Stimulated activated CD8-positive, alpha-beta memory T cell treated with anti-CD3 and anti-CD28 coated beads, Interleukin-7, amount 100 ng/mL, for 48 hours (primary cell): ENCODE measurements around the gene RSRC1.
"Not testable (repeated sequence)": the region's sequence is repeated elsewhere in the genome, so short reads cannot be mapped to it uniquely, and the experiment has no call there.

Source experiments
- DNase-seq, 2 donors: peaks; one replicate each; pipeline ENCODE4 v3.0.0-alpha.2; 2020; ENCODE audit warnings: low read depth in 1 of 2; ENCODE audit errors: extremely low read depth in 1 of 2

RSRC1 gene

DNA sequence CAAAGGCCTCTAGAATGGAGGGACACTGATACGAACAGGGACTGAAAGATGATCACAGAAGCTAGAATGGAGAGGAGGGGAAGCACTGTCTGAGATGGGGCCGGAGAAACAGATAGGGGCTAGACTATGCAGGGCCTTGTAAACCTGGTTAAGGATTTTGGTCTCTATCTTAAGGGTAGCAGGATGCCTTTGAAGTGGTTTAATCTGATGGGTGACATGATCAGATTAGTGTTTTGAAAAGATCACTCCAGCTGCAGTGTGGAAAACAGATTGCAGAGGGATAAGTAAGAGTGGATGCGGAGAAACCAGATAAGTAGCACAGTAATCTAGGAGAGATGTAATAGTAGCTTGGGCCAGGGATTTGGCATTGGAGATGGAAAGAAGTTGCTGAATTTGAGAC is 108.1 kb downstream of the RSRC1 start:
- DNase-seq, result no peak

DNA sequence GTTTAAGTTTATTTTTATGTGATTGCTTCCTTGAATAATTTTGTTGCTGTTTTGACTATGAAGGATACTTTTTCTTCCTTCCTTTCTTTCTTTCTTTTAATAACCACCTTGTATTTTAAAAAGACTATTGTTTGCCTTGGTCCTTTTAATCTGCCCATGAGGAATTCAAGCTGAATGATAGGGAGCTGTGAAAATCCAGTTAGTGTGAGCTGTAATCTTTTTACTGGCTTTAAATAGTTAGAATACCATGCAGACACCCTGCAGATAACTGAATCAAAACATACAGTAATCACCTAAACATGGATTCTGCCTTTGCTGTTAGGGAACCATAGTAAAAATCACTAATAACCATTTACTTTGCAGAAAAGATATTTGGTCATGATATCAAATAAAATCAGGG is 110.7 kb downstream of the RSRC1 start:
- DNase-seq, result no peak

DNA sequence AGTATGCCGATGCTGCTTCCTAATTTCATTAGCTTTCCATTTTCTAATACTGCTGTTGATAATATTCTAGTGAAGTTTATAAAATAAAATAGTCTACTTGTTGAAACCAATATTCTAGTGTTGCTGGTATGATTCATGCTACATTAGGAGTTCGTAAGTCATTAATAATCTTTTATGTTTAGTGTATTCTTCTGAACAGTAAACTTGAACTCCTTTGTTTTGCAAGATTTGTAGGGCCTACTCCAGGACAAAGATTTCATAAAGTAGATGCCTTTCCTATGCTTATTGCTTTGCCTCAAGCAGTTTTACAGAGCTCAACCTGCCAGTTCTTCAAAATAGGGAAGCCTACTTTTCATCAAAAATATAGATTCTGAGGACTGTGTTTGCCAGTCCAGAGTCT is 111.5 kb downstream of the RSRC1 start:
- no peak for DNase-seq

DNA sequence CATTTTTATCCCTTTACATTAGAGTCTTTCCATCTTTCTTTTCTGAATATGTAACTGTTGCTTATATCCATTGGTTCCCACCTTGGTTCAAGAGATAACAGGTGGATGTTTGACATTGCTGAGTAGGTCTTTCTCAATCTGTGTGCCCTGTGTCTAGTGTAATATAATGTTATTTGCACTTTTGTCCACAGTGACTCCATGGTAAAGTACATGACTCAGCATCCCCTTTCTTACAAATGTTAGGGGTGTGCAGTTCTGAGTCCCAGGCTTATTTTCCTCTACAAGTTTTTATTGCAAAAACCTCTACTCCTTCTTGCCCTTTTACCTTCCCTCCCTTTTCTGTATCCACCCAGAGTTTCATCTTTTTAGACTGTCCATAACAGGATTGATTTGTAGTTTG is 116.5 kb downstream of the RSRC1 start:
- no peak for DNase-seq

DNA sequence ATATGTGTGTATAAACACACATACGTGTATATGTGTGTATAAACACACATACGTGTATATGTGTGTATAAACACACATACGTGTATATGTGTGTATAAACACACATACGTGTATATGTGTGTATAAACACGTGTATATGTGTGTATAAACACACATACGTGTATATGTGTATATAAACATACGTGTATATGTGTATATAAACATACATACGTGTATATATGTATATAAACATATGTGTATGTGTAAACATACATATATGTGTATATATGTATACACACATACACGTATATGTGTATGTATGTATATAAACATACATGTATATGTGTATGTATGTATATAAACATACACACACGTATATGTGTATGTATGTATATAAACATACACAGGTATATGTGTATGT is 119.1 kb downstream of the RSRC1 start:
- not testable (repeated sequence) for DNase-seq

DNA sequence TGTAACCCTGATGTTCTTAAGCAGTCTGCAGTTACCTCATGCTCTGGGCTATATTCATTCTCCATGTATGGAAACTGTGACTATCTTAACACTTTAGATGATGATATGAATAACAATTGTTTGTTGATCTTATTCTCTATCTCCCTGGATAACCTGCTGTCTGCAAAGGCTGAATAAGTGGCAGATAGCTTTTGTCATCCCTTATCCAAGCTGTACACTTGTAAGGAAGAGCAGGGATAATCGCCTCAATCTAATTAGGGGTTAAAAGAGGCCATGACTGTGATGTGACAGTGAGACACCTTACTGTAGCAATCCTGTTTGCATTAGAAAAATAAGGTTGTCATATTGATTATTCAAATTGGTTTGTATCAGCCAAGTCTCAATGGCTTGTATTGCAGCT is 123.9 kb downstream of the RSRC1 start:
- DNase-seq, result no peak

DNA sequence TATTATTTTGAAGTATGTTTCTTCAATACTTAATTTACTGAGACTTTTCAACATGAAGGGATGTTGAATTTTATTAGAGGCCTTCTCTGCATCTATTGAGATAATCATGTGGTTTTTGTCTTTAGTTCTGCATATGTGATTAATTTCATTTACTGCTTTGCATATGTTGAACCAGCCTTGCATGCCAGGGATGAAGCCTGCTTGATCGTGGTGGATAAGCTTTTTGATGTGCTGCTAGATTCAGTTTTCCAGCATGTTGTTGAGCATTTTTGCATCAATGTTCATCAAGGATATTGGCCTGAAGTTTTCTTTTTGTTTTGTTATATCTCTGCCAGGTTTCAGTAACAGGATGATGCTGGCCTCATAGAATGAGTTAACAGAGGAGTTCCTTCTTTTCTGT is 134.4 kb downstream of the RSRC1 start:
- no peak for DNase-seq

DNA sequence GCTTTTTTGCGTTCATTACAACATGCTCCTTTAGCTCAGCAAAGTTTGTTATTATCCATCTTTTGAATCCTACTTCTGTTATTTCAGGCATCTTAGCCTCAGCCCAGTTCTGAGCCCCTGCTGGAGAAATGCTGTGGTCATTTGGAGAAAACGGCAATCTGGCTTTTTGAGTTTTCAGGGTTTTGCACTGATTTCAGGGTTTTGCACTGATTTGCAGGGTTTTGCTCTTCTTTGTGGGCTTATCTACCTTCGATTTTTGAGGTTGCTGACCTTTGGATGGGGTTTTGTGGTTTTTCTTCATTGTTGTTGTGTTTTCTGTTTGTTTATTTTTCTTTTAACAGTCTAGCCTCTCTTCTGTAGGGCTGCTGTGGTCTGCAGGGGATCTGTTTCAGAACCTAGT is 137.4 kb downstream of the RSRC1 start:
- DNase-seq, result no peak

DNA sequence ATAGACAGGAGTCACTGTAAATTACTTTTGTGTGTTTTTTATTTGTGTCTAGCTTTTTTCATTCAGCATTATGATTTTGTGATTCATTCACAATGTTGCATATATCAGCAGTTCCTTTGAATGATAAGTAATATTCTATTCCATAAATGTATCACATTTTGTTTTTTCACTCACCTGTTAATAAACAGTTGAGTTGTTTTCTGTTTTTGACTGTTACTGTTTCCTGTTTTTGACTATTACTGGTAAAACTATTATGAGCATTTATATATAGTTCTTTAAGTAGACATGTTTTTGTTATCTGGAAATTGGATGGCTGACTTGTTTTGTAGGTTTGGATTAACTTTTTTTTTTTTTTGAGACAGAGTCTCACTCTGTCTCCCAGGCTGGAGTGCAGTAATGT is 138.4 kb downstream of the RSRC1 start:
- DNase-seq, result no peak

DNA sequence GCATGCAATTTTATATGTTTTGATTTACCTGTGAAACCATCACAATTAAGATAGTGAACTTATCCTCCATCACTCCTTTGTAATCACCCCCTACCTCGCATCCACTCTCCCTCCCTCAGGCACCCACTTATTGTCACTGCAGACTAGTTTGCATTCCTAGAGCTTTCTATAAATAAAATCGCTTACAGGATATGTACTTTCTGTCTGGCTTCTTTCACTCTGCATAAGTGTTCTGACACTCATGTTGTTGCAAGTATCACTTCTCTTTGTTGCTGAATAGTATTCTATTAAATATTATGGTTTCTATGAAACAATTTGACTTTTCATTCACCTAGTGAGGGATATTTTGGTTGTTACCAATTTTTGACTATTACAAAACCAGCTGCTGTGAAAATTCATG is 139.3 kb downstream of the RSRC1 start:
- no peak for DNase-seq

DNA sequence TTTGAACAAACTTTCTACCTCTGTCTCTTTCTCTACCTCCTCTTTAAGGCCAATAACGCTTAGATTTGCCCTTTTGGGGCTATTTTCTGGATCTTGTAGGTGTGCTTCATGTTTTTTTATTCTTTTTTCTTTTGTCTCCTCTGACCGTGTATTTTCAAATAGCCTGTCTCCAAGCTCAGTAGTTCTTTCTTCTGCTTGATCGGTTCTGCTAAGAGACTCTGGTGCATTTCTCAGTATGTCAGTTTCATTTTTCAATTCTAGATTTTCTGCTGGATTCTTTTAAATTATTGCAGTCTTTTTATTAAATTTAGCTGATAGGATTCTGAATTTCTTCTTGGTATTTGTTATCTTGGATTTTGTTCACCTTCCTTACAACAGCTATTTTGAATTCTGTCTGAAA is 148.7 kb downstream of the RSRC1 start:
- no peak for DNase-seq

DNA sequence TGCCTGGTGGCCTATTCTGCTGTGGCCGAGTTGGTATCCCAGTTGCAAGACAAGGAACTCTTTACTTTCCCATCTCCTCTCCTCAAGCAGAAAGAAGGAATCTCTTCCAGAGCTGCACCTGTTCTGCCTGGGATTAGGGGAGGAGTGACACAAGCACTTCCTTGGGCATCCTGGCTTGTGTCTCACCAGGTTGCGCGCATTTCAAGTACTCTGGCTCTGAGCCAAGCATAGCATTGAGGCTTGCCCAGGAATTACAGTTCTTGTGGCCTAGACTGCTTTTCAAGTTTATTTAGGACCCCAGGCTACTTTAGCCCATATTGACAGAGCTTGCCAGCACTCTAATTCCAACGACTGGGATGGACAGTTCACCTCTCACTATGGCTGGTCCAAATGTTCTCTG is 150.5 kb downstream of the RSRC1 start:
- no peak for DNase-seq

DNA sequence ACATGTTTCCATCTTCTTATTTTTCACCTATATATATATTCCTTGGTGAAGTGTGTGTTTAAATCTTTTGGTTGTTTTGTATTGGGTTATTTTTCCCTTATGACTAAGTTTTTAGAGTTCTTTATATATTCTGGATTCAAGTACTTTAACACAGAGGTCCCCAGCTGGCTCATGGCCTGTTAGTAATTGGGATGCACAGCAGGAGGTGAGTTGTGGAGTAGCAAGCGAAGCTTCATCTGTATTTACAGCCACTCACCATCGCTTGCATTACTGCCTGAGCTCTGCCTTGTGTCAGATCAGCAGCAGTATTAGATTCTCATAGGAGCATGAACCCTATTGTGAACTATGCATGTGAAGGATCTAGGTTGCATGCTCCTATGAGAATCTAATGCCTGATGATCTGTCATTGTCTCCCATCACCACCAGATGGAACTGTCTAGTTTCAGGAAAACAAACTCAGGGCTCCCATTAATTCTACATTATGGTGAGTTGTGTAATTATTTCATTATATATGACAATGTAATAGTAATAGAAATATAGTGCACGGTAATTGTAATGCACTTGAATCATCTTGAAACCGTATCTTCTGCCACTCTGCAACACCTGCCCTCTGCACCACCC is 151.6 kb downstream of the RSRC1 start:
- DNase-seq, result no peak

DNA sequence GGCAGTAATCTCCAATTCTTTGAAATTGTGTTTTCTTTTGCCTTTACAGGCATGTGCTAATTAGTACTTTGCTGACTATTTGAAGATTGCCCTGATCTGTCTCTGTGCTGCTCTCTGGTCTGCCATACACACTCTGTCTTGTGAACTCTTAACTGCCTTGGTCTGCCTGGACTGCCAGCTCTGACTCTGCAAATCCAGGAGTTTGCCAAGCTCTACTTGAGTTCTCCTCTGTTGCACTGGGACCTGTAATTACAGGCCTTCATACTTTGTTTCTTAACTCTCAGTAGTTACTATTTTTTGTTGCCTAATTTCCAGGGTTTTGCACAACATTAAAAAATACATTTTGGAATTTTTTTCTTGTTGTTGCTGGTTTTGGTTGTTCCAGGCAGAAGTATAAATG is 155.0 kb downstream of the RSRC1 start:
- no peak for DNase-seq

DNA sequence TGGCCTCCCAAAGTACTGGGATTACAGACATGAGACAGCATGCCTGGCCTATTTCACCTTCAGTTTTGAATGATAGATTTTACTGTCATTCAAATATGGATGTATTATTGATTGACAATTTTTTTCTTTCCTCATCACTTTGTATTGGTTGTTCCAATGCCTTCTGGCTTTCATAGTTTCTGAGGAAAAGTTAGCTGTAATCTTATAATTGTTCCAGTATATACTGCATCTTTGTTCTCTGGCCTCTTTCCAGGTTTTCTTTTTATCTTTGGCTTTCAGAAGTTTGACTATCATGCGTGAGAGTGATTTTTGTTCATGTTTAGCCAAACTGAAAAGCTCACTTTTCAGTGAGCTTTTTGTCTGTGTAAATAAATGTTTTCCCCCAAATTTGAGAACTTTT is 157.1 kb downstream of the RSRC1 start:
- no peak for DNase-seq

DNA sequence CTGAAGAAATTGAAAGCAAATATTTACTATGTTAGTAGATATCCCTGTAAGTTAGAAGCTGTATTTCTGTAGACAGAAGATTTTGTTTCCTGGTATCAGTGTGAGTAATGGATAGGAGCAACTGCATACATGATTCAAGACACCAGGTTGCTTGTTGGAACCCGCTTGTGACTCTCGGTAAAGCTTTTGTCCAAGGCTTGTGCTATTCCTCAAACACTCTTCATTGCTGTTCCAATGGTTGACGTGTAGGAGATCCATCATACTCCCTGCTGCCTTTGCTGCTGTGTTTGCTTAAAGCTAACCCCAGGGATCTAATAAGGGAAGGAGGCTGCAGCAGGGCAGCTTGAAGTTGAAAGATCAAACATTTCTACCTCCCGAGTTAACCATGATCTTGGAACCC is 160.1 kb downstream of the RSRC1 start:
- no peak for DNase-seq

DNA sequence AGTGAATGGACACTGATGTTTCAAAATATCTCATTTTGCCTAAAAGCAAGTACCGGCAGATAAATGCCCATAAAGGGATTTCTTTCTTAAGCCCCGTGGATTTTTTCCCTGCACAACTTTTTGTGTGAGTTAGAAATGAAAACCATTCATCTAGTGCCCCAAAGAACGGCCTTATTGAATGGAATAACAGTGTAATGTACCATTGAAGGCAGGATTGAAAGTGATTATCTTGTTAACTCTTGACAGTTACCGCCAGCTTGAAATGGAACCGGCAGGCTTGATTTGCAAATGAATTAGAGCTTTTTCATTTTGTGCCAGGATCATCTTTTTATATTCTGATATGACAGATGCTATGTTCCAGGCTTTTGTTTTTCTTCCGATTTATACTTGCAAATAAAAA is 162.2 kb downstream of the RSRC1 start:
- DNase-seq, result no peak

DNA sequence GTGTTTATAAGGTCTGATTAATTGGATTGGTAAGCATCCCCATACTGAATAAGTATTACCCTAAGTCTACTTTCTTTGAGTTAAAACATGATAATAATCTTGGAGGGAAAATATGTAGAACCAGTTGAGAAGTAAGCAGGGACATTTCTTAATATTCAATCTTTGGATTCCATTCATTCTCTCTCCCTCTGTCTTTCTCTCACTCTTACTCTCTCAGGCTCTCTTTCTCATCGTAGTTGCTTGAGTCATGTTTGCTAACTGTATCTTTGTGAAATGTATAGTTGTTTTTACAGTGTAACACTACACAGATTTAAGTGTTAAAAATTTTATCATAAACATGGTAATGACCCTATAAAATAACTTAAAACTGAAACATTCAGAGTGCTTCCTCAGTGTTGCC is 163.8 kb downstream of the RSRC1 start:
- DNase-seq, result no peak

DNA sequence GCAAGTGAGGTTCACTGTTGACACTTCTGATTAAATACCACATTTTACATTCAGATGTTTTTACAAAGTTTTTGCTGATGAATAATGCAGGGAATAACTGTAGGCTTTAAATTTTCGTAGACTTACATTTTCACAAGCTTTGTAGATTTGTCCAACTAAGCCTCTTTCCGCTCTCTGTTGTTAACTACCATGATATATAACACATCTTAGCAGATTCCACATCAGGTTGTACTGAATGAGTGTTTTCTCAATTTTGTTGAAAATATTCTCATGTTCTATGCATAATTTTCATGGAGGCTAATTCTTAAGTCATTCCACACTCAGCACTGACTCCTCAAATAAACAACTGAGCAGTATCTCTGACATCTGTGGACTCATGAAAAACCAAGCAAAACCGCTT is 168.3 kb downstream of the RSRC1 start:
- DNase-seq, result no peak

DNA sequence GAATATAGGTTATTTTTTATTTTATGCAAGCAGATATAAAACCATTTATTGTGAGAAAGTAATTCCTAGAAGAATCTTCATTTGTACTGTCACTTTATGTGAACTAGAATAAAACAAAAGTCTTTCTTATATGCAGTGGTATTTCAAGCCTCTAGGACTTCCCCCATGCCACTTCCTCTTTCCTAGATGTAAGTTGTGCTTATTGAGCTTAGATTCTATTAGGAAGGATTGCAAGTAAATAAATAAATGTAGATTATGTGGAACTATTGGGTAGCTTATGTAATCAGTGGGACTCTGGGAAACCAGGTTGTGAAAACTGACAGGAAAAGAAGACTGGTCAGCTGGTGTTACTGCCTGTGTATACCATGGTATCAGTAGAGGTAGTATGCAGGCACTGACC is 169.7 kb downstream of the RSRC1 start:
- no peak for DNase-seq

DNA sequence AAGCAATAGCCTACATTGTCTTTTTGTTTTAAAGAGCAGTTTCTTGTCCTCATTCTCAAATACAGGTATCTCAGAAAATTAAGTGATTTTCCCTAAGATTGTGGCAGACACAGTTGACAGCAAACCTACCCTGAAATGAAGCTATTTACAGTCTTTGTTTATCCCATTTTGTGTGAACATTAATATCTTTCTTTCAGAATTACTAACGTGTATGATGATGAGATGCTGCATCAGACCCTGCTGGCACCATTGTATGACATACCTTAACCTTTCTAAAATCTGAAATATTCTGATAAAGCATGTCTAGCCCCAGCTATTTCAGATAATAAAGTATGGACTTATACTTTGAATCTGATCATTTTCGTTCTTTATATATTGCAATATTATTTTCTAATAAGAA is 185.9 kb downstream of the RSRC1 start:
- DNase-seq, result no peak

DNA sequence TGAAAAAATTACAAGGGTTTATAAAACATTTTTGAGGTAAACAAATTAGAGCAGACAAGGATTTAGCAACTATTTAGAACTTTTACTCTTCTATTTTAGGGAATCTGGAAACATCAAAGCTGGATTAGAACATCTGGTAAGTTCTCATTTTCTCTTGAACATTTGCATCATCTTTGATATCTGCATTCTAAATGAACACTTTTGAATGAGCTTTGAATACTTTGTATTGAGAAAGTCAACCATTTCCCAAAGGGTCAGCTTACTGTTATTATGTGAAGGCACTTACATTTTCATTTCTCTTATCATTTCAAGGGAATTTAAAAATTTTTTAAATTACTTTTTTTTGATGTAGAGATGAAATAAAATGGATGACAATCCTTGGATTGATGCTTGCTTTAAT is 188.1 kb downstream of the RSRC1 start:
- no peak for DNase-seq

DNA sequence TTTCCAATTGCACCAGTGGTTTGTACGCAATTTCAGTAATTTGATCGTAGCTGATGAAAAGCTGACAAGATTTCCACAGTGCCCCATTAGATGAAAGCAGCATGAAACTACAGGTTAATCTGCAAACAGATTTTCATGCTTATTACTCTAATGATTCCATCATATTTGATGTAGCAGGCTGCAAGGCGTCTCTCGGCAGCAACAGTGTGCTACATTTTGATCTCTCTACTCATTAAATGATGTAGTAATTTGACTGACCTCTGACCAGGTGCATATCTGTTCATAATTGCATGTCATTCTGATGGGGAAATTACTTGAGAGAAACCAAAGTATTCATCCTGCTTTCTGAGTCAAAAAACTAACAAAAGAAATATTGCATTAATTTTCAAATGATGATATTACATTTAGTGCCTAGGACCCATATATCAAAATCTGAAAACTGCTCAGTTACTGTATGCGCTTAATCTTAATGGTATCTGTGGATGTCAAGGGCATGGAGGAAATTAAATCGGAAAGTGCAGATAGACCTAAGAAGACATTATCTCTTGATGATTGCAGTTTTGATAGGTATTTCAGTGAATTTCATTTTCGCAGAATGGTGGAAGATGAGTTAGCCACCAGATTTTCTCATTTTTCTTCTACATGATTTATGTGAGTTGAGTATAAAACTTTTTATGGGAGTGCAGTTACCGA is 198.5 kb downstream of the RSRC1 start:
- no peak for DNase-seq
